HL-60 (cell line): ENCODE results near the gene BRSK2.

Experiments
- GABPA ChIP-seq: IDR thresholded peaks from 2 replicates; pipeline ENCODE4 v1.6.1; 2012; ENCODE audit warnings: low read depth
- TF ChIP-seq, protein P1 (sequence below): IDR thresholded peaks from one replicate; pipeline ENCODE4 v1.5.1; 2011; ENCODE audit warnings: low read length, control low read depth, inconsistent platforms; ENCODE audit not compliant: insufficient read depth

GRCh38 chr11:1433568-1433967 is 43.8 kb downstream of the BRSK2 start:
- TF ChIP-seq GABPA, result no peak
- TF ChIP-seq, protein P1, sequence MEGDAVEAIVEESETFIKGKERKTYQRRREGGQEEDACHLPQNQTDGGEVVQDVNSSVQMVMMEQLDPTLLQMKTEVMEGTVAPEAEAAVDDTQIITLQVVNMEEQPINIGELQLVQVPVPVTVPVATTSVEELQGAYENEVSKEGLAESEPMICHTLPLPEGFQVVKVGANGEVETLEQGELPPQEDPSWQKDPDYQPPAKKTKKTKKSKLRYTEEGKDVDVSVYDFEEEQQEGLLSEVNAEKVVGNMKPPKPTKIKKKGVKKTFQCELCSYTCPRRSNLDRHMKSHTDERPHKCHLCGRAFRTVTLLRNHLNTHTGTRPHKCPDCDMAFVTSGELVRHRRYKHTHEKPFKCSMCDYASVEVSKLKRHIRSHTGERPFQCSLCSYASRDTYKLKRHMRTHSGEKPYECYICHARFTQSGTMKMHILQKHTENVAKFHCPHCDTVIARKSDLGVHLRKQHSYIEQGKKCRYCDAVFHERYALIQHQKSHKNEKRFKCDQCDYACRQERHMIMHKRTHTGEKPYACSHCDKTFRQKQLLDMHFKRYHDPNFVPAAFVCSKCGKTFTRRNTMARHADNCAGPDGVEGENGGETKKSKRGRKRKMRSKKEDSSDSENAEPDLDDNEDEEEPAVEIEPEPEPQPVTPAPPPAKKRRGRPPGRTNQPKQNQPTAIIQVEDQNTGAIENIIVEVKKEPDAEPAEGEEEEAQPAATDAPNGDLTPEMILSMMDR, result no peak
